Measurements from ENCODE around the gene CAV2.

CAV2 gene

DNA sequence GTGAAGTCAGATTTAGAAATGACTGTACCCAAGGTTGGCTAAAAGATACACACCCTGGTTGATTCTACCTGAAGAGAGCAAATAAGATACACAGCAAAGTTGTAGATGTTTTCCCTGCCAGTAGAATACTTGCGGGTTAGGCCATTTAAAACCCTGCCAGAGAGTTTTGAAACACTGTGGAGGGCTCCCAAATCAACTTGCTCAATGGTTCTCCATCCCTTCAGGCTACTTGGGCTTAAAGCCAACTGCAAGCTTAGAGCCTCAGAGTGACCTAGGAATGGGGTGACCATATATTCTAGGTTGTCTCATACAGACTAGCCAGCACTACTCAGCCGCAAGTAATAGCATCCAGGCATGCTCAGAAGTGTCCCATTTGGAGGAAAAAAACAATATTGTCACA, 35.3 kb downstream of the CAV2 start:
- TF ChIP-seq CTCF (IDR thresholded peaks at IDR 0.05; ENCODE audit: control insufficient read depth, insufficient read depth, low read depth, low read length, missing control alignments): no peak
- H3K4me3 ChIP-seq (ENCODE audit: control insufficient read depth, low read depth, low read length): no peak overlapping the region
- DNase-seq (ENCODE audit: low read depth): peak; percentile 46

DNA sequence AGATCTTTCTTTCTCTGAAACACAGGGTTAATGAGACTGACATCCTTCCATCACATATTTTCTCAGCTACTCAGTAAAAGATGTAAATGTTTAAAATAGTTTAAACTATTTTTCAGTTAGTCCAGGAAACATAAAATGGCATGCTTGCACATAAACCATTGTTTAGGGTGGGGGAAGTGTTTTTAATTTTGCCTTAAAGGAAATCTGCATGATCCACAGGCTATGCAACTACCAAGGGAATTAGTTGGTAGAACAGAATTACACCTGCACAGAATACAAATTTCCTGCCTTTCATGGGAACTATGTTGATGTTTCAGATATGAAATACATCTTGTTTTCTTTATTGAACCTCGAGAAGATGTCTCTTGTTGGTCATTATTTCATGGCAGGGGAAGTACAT, 35.9 kb downstream of the CAV2 start:
- no peak for TF ChIP-seq CTCF (IDR thresholded peaks at IDR 0.05; ENCODE audit: control insufficient read depth, insufficient read depth, low read depth, low read length, missing control alignments)
- H3K4me3 ChIP-seq (ENCODE audit: control insufficient read depth, low read depth, low read length): no peak overlapping the region
- no peak for DNase-seq (ENCODE audit: low read depth)

DNA sequence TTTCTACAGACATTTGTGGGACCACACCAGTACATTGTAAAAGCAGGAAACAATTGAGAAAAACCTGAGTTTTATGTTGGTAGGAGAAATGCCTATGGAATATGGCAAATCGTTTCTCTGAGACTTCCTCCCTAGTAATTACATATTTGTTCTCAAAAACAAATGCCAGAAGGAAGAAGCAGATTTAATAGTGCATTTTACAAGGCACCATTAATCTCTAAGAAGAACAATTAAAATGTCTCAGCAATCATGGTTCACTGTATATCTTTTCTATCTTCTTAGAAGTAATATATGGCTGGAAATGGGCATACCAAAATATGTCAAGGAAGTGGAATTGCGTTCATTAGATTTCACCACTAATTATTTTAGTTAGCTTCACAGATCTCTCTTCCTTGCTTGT, 38.6 kb downstream of the CAV2 start:
- H3K4me3 ChIP-seq (ENCODE audit: control insufficient read depth, low read depth, low read length): no peak overlapping the region
- no peak for DNase-seq (ENCODE audit: low read depth)
- TF ChIP-seq CTCF (IDR thresholded peaks at IDR 0.05; ENCODE audit: control insufficient read depth, insufficient read depth, low read depth, low read length, missing control alignments): no peak

DNA sequence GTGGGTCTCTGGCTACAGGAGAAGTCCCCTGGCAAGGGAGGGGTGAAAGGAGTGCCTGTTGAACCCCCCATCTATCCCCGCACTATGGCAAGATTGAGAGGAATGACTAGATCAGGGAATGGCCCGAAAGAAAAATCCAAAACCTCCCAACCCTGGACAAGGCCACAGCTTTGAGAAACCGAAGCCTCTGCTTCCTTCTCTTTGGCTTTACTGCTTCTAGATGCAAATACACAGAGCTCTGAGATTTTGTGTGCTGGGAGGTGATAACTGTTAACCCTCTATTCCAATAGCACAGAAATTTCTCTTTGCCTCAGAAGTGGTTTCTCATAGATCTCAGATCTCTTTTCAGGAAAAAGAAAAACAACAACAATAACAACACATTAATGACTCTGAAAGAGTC, 40.3 kb downstream of the CAV2 start:
- no peak for TF ChIP-seq CTCF (IDR thresholded peaks at IDR 0.05; ENCODE audit: control insufficient read depth, insufficient read depth, low read depth, low read length, missing control alignments)
- no peak for DNase-seq (ENCODE audit: low read depth)
- H3K4me3 ChIP-seq (ENCODE audit: control insufficient read depth, low read depth, low read length): no peak overlapping the region

- TF ChIP-seq CTCF (IDR thresholded peaks at IDR 0.05; ENCODE audit: control insufficient read depth, insufficient read depth, low read depth, low read length, missing control alignments): no peak
- DNase-seq (ENCODE audit: low read depth): no peak
Measured at GRCh38 chr7:116540743-116541142, 41.2 kb downstream of the CAV2 start.

DNA sequence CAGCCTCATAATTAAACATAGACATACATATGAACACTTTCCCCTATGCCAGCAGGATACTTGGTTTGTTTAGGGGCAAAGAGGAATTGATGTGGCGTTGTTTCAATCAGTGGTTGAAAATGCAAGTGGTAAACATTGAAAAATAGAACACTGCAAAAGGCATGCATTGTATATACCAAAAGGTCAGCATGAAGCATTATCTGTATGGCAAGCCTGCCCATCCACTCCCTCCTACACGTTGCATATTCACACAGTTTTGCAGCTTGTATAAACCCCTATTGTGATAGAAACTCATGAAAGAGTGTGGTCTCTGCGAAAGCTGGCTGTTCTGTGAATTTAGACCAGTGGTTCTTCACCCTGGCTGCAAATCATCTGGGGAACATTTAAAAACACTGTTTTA, 42.4 kb downstream of the CAV2 start:
- H3K4me3 ChIP-seq (ENCODE audit: control insufficient read depth, low read depth, low read length): no peak overlapping the region
- DNase-seq (ENCODE audit: low read depth): no peak
- no peak for TF ChIP-seq CTCF (IDR thresholded peaks at IDR 0.05; ENCODE audit: control insufficient read depth, insufficient read depth, low read depth, low read length, missing control alignments)

More at GRCh38 chr7:116540743-116541142, 41.2 kb downstream of the CAV2 start:
- H3K4me3 ChIP-seq (ENCODE audit: control insufficient read depth, low read depth, low read length): no peak overlapping the region

DNA sequence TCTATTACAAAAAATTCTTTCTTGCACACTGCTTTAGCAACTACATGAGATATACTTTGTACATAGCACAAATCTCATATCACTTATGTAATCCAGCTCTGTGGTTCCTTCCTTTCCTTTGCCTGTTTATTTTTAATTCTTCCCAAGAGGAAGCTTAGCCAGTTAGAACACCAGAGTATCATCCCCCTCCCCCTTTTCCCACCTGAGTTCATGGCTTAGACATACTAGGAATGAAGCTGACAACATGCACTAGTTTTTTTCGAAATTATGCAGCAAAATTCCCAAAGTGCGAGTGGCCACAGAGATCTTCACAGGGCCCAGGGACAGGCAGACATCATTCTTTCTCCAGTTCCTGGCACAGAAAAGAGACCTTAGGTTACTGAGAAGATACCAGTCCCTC, 43.1 kb downstream of the CAV2 start:
- no peak overlapping the region for H3K4me3 ChIP-seq (ENCODE audit: control insufficient read depth, low read depth, low read length)
- TF ChIP-seq CTCF (IDR thresholded peaks at IDR 0.05; ENCODE audit: control insufficient read depth, insufficient read depth, low read depth, low read length, missing control alignments): no peak
- DNase-seq (ENCODE audit: low read depth): no peak
